HepG2 (cell line): ENCODE data around the gene PLLP. TPM values are rescaled to one million over a fixed set of nuclear protein-coding genes. Genes with fewer than 3 reads are reported as not detected.

Experiments used
- BHLHE40 ChIP-seq: IDR thresholded peaks from 2 replicates; pipeline ENCODE4 v1.6.1; 2011; ENCODE audit warnings: low read length, improper control_type of control experiment
- FIP1L1 ChIP-seq: fragments of 200-400 bp; formaldehyde crosslinking; IDR thresholded peaks from 2 replicates; pipeline ENCODE4 v1.6.1; 2018; ENCODE audit warnings: low read depth, mild to moderate bottlenecking, low read length, moderate library complexity, borderline replicate concordance; ENCODE audit not compliant: insufficient read depth
- FOXM1 ChIP-seq: sonication (generic); formaldehyde crosslinking; IDR thresholded peaks from 2 replicates; pipeline ENCODE4 v1.5.0; 2020; ENCODE audit warnings: missing genetic modification reagents
- GZF1 ChIP-seq: sonication (generic); formaldehyde crosslinking; IDR thresholded peaks from 2 replicates; pipeline ENCODE4 v1.5.1; 2020; ENCODE audit warnings: mild to moderate bottlenecking, missing genetic modification reagents
- ISL2 ChIP-seq: sonication (generic); formaldehyde crosslinking; IDR thresholded peaks from 2 replicates; pipeline ENCODE4 v1.5.0; 2020; ENCODE audit warnings: missing genetic modification reagents
- KDM1A ChIP-seq: IDR thresholded peaks from 2 replicates; pipeline ENCODE4 v1.6.1; 2016; ENCODE audit warnings: missing compliant biosample characterization
- MTF2 ChIP-seq: sonication (generic); formaldehyde crosslinking; IDR thresholded peaks from 2 replicates; pipeline ENCODE4 v1.5.0; 2020; ENCODE audit warnings: missing genetic modification reagents, borderline replicate concordance
- NFKBIZ ChIP-seq: IDR thresholded peaks from 2 replicates; pipeline ENCODE4 v1.6.1; 2018; ENCODE audit warnings: missing genetic modification reagents, missing compliant biosample characterization
- PRMT3 ChIP-seq: sonication (generic); formaldehyde crosslinking; IDR thresholded peaks from 2 replicates; pipeline ENCODE4 v1.8.1; 2022; ENCODE audit warnings: low read depth, mild to moderate bottlenecking, moderate library complexity, missing genetic modification reagents, borderline replicate concordance
- SIN3A ChIP-seq: IDR thresholded peaks from 2 replicates; pipeline ENCODE4 v1.6.1; 2011; ENCODE audit warnings: low read depth, mild to moderate bottlenecking, control low read depth, low read length, borderline replicate concordance
- SNAPC2 ChIP-seq: sonication (generic); formaldehyde crosslinking; IDR thresholded peaks from 2 replicates; pipeline ENCODE4 v1.8.1; 2022; ENCODE audit warnings: mild to moderate bottlenecking, missing genetic modification reagents
- TRIM24 ChIP-seq: sonication (generic); formaldehyde crosslinking; IDR thresholded peaks from 2 replicates; pipeline ENCODE4 v1.8.0; 2022; ENCODE audit warnings: mild to moderate bottlenecking, missing genetic modification reagents
- ZBTB38 ChIP-seq: sonication (generic); formaldehyde crosslinking; IDR thresholded peaks from 2 replicates; pipeline ENCODE4 v1.5.1; 2020; ENCODE audit warnings: mild to moderate bottlenecking, missing genetic modification reagents
- ZFP36L1 ChIP-seq: sonication (generic); formaldehyde crosslinking; IDR thresholded peaks from 2 replicates; pipeline ENCODE4 v1.8.0; 2022; ENCODE audit warnings: mild to moderate bottlenecking, missing genetic modification reagents, moderate library complexity
- ZNF143 ChIP-seq: sonication (generic); formaldehyde crosslinking; IDR thresholded peaks from 2 replicates; pipeline ENCODE4 v1.4.0; 2020; ENCODE audit warnings: missing genetic modification reagents
- ZNF224 ChIP-seq: sonication (generic); formaldehyde crosslinking; IDR thresholded peaks from 2 replicates; pipeline ENCODE4 v1.5.0; 2020; ENCODE audit warnings: mild to moderate bottlenecking, missing genetic modification reagents
- ZNF292 ChIP-seq: sonication (generic); formaldehyde crosslinking; IDR thresholded peaks from 2 replicates; pipeline ENCODE4 v1.8.1; 2022; ENCODE audit warnings: mild to moderate bottlenecking, low read depth, missing genetic modification reagents, borderline replicate concordance
- ZNF333 ChIP-seq: sonication (generic); formaldehyde crosslinking; IDR thresholded peaks from 2 replicates; pipeline ENCODE4 v1.4.0; 2020; ENCODE audit warnings: mild to moderate bottlenecking, missing genetic modification reagents, borderline replicate concordance
- ZNF556 ChIP-seq: sonication (generic); formaldehyde crosslinking; IDR thresholded peaks from 2 replicates; pipeline ENCODE4 v1.4.0; 2020; ENCODE audit warnings: mild to moderate bottlenecking, missing genetic modification reagents, borderline replicate concordance
- ZNF570 ChIP-seq: sonication (generic); formaldehyde crosslinking; IDR thresholded peaks from 2 replicates; pipeline ENCODE4 v1.4.0; 2020; ENCODE audit warnings: mild to moderate bottlenecking, missing genetic modification reagents, borderline replicate concordance
- ZNF772 ChIP-seq: sonication (generic); formaldehyde crosslinking; IDR thresholded peaks from 2 replicates; pipeline ENCODE4 v1.5.0; 2020; ENCODE audit warnings: mild to moderate bottlenecking, missing genetic modification reagents
- polyA plus RNA-seq, 8 experiments: library from polyadenylated mRNA; depleted of rRNA in 3 of 8; stranded (reverse) in 7 of 8; unstranded in 1 of 8; fragments of >200 nt; fragmentation: Illumina TruSeq in 4 of 8; extraction: Trizol in 4 of 8; gene quantifications; 2 replicates each; pipeline versions ENCODE4 v1.2.1 to v1.2.3, GENCODE V29; 2011 to 2016; ENCODE audit warnings: low read depth in 4 of 8, missing spikeins in 1 of 8, mixed read lengths in 1 of 8; ENCODE audit not compliant: insufficient read depth in 1 of 8
- total RNA-seq, 5 experiments: library from RNA; depleted of rRNA; stranded (reverse); fragments of >200 nt; fragmentation: Illumina TruSeq; extraction: Trizol; gene quantifications; 2 replicates each; pipeline ENCODE4 v1.2.3, GENCODE V29; 2016; ENCODE audit warnings: low read depth in 1 of 5
- TF ChIP-seq, protein P1 (sequence below): sonication (generic); formaldehyde crosslinking; IDR thresholded peaks from 2 replicates; pipeline ENCODE4 v1.4.0; 2020; ENCODE audit warnings: missing genetic modification reagents
- TF ChIP-seq, protein P2 (sequence below): sonication (generic); formaldehyde crosslinking; IDR thresholded peaks from 2 replicates; pipeline ENCODE4 v1.4.0; 2020; ENCODE audit warnings: missing genetic modification reagents, borderline replicate concordance
- TF ChIP-seq, protein P3 (sequence below): sonication (generic); formaldehyde crosslinking; IDR thresholded peaks from 2 replicates; pipeline ENCODE4 v1.8.1; 2023; ENCODE audit warnings: mild to moderate bottlenecking, inconsistent platforms, moderate library complexity, missing genetic modification reagents, borderline replicate concordance
- TF ChIP-seq, protein P4 (sequence below): sonication (generic); formaldehyde crosslinking; IDR thresholded peaks from 2 replicates; pipeline ENCODE4 v1.4.0; 2020; ENCODE audit warnings: missing genetic modification reagents

The PLLP gene
- total and polyA plus RNA-seq, 2 of the 13 experiments (the other 11 are each of a cell fraction or from before 2014, with no cell fraction given) = 60.6 to 127 TPM

DNA sequence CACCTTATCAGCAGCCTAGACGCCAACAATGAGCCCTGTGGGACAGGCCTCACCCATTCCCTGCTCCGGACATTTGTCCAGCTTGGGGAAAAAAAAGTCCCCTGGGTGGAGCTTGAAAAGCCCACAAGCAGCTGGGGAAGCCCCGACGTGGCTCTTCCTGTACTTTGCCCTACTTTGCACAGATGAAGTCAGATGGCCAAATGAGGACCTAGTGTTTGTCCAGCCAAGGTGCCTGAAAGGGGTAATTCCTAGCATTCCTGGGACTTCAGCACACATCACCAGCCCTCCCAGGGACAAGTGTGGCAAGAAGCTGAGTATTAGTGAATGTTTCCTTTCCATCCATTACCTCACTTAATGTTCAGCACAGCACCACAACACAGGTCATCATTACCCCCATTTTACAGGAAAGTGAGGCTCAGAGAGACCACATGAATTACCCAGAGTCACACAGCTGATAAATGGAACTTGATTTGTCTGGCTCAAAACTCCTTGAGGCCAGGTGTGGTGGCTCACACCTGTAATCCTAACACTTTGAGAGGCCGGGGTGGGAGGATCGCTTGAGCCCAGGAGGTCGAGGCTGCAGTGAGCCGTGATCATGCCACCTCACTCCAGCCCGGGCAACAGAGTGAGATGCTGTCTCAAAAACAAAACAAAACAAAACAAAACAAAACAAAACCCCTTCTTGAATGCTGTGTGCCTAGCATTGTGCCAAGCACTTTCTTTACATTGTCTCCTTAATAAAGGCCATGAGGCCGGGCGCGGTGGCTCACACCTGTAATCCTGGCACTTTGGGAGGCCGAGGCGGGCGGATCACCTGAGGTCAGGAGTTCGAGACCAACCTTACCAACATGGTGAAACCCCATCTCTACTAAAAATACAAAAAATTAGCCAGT is 19.9 kb upstream of the PLLP start (continued):
- TF ChIP-seq, protein P1, sequence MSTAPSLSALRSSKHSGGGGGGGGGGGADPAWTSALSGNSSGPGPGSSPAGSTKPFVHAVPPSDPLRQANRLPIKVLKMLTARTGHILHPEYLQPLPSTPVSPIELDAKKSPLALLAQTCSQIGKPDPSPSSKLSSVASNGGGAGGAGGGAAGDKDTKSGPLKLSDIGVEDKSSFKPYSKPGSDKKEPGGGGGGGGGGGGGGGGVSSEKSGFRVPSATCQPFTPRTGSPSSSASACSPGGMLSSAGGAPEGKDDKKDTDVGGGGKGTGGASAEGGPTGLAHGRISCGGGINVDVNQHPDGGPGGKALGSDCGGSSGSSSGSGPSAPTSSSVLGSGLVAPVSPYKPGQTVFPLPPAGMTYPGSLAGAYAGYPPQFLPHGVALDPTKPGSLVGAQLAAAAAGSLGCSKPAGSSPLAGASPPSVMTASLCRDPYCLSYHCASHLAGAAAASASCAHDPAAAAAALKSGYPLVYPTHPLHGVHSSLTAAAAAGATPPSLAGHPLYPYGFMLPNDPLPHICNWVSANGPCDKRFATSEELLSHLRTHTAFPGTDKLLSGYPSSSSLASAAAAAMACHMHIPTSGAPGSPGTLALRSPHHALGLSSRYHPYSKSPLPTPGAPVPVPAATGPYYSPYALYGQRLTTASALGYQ (CRISPR knock-in tag) = peak; percentile 83
- TF ChIP-seq MTF2 = 0 out of 2 replicates have a peak, but pooled peaks have one; percentile 24
- no peak for TF ChIP-seq ZNF224
- TF ChIP-seq, protein P2, sequence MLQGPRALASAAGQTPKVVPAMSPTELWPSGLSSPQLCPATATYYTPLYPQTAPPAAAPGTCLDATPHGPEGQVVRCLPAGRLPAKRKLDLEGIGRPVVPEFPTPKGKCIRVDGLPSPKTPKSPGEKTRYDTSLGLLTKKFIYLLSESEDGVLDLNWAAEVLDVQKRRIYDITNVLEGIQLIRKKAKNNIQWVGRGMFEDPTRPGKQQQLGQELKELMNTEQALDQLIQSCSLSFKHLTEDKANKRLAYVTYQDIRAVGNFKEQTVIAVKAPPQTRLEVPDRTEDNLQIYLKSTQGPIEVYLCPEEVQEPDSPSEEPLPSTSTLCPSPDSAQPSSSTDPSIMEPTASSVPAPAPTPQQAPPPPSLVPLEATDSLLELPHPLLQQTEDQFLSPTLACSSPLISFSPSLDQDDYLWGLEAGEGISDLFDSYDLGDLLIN = no peak
- no peak for TF ChIP-seq TRIM24 (CRISPR knock-in tag)
- TF ChIP-seq SIN3A = peak; percentile 72; the same call in 1 of the 2 replicates
- no peak for TF ChIP-seq FOXM1 (CRISPR knock-in tag)
- no peak for TF ChIP-seq ZFP36L1 (CRISPR knock-in tag)
- TF ChIP-seq, protein P3, sequence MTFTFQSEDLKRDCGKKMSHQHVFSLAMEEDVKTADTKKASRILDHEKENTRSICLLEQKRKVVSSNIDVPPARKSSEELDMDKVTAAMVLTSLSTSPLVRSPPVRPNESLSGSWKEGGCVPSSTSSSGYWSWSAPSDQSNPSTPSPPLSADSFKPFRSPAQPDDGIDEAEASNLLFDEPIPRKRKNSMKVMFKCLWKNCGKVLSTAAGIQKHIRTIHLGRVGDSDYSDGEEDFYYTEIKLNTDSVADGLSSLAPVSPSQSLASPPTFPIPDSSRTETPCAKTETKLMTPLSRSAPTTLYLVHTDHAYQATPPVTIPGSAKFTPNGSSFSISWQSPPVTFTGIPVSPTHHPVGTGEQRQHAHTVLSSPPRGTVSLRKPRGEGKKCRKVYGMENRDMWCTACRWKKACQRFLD (CRISPR knock-in tag) = no peak; the same call in 1 of the 2 replicates
- no peak for TF ChIP-seq ZBTB38 (CRISPR knock-in tag)
- peak; percentile 84 for TF ChIP-seq ISL2 (CRISPR knock-in tag)
- TF ChIP-seq SNAPC2 = no peak
- no peak for TF ChIP-seq GZF1
- TF ChIP-seq ZNF292 = peak; percentile 66; the same call in 1 of the 2 replicates
- TF ChIP-seq ZNF143 (CRISPR knock-in tag) = 0 out of 2 replicates have a peak, but pooled peaks have one; percentile 20
- 0 out of 2 replicates have a peak, but pooled peaks have one; percentile 68 for TF ChIP-seq PRMT3 (CRISPR knock-in tag)
- TF ChIP-seq ZNF556 = peak; percentile 58; the same call in 1 of the 2 replicates
- TF ChIP-seq NFKBIZ (CRISPR knock-in tag) = peak; percentile 97
- 0 out of 2 replicates have a peak, but pooled peaks have one; percentile 12 for TF ChIP-seq FIP1L1
- peak; percentile 94 for TF ChIP-seq ZNF772 (CRISPR knock-in tag)
- TF ChIP-seq, protein P4, sequence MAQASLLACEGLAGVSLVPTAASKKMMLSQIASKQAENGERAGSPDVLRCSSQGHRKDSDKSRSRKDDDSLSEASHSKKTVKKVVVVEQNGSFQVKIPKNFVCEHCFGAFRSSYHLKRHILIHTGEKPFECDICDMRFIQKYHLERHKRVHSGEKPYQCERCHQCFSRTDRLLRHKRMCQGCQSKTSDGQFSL = peak; percentile 42
- TF ChIP-seq KDM1A (CRISPR knock-in tag) = peak; percentile 92
- TF ChIP-seq ZNF570 (CRISPR knock-in tag) = no peak
- 0 out of 2 replicates have a peak, but pooled peaks have one; percentile 68 for TF ChIP-seq ZNF333 (CRISPR knock-in tag)
- TF ChIP-seq BHLHE40 = peak; percentile 23; the same call in 1 of the 2 replicates
